SK-N-SH treated with all-trans-retinoic acid at 6 μM for 48 hours (cell line): ENCODE results near the gene SEPTIN5.

Source experiments
- ARNTL ChIP-seq: fragments of 450-650 bp; formaldehyde crosslinking; IDR thresholded peaks from 2 replicates; pipeline ENCODE4 v1.5.0; 2020; ENCODE audit warnings: low read depth, mild to moderate bottlenecking, moderate library complexity, borderline replicate concordance
- BACH2 ChIP-seq: fragments of 250-450 bp; sonication (Bioruptor Pico); IDR thresholded peaks from 2 replicates; pipeline ENCODE4 v1.9.0; 2021; ENCODE audit warnings: mild to moderate bottlenecking, borderline replicate concordance
- CREB5 ChIP-seq: fragments of 250-450 bp; sonication (Bioruptor Pico); IDR thresholded peaks from 2 replicates; pipeline ENCODE4 v1.5.1; 2020; ENCODE audit warnings: low read depth, mild to moderate bottlenecking, moderate library complexity
- CSDC2 ChIP-seq: fragments of 250-450 bp; sonication (Bioruptor Pico); IDR thresholded peaks from 2 replicates; pipeline ENCODE4 v1.5.0; 2020; ENCODE audit warnings: mild to moderate bottlenecking, moderate library complexity
- GLIS3 ChIP-seq: fragments of 250-450 bp; sonication (Bioruptor Pico); IDR thresholded peaks from 2 replicates; pipeline ENCODE4 v1.5.0; 2020; ENCODE audit warnings: mild to moderate bottlenecking, moderate library complexity
- SNAI2 ChIP-seq: fragments of 250-450 bp; sonication (Bioruptor Pico); IDR thresholded peaks from 2 replicates; pipeline ENCODE4 v1.5.0; 2020; ENCODE audit warnings: mild to moderate bottlenecking, moderate library complexity
- TCF4 ChIP-seq: fragments of 250-450 bp; sonication (Bioruptor Pico); IDR thresholded peaks from 2 replicates; pipeline ENCODE4 v1.8.0; 2021; ENCODE audit warnings: mild to moderate bottlenecking, moderate library complexity, borderline replicate concordance
- ZC3H10 ChIP-seq: fragments of 250-450 bp; sonication (Bioruptor Pico); IDR thresholded peaks from 2 replicates; pipeline ENCODE4 v1.5.1; 2021; ENCODE audit warnings: mild to moderate bottlenecking, moderate library complexity
- ZFP3 ChIP-seq: fragments of 250-450 bp; sonication (Bioruptor Pico); IDR thresholded peaks from 2 replicates; pipeline ENCODE4 v1.5.0; 2020; ENCODE audit warnings: mild to moderate bottlenecking, moderate library complexity
- ZFP30 ChIP-seq: fragments of 450-650 bp; formaldehyde crosslinking; IDR thresholded peaks from 2 replicates; pipeline ENCODE4 v1.5.0; 2022; ENCODE audit warnings: mild to moderate bottlenecking, moderate library complexity
- ZNF565 ChIP-seq: fragments of 450-650 bp; formaldehyde crosslinking; conservative IDR thresholded peaks from 2 replicates; pipeline ENCODE4 v1.5.0; 2020; ENCODE audit warnings: low read depth, mild to moderate bottlenecking, moderate library complexity
- ZNF70 ChIP-seq: fragments of 450-650 bp; formaldehyde crosslinking; IDR thresholded peaks from 2 replicates; pipeline ENCODE4 v1.5.0; 2020; ENCODE audit warnings: mild to moderate bottlenecking, moderate library complexity
- ZNF8 ChIP-seq: fragments of 450-650 bp; formaldehyde crosslinking; IDR thresholded peaks from 2 replicates; pipeline ENCODE4 v1.5.0; 2020; ENCODE audit warnings: mild to moderate bottlenecking, moderate library complexity
- TF ChIP-seq, protein P1 (sequence below): fragments of 250-450 bp; sonication (Bioruptor Pico); IDR thresholded peaks from 2 replicates; pipeline ENCODE4 v1.8.0; 2021; ENCODE audit warnings: low read depth, mild to moderate bottlenecking, moderate library complexity, borderline replicate concordance

- TF ChIP-seq ZNF565 (no peak), ZFP30 (CRISPR knock-in tag) (no peak), ZFP3 (CRISPR knock-in tag) (no peak), CREB5 (no peak), CSDC2 (CRISPR knock-in tag) (no peak), BACH2 (CRISPR knock-in tag) (no peak), GLIS3 (CRISPR knock-in tag) (no peak), ZNF70 (CRISPR knock-in tag) (no peak), ARNTL (CRISPR knock-in tag) (no peak), SNAI2 (CRISPR knock-in tag) (no peak), ZNF8 (CRISPR knock-in tag) (no peak), ZC3H10 (CRISPR knock-in tag) (no peak), TCF4 (CRISPR knock-in tag) (no peak)
- TF ChIP-seq, protein P1, sequence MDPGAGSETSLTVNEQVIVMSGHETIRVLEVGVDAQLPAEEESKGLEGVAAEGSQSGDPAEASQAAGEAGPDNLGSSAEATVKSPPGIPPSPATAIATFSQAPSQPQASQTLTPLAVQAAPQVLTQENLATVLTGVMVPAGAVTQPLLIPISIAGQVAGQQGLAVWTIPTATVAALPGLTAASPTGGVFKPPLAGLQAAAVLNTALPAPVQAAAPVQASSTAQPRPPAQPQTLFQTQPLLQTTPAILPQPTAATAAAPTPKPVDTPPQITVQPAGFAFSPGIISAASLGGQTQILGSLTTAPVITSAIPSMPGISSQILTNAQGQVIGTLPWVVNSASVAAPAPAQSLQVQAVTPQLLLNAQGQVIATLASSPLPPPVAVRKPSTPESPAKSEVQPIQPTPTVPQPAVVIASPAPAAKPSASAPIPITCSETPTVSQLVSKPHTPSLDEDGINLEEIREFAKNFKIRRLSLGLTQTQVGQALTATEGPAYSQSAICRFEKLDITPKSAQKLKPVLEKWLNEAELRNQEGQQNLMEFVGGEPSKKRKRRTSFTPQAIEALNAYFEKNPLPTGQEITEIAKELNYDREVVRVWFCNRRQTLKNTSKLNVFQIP (CRISPR knock-in tag): no peak
Observed at GRCh38 chr22:19753996-19754700, 39.8 kb downstream of the SEPTIN5 start.
